Measurements from ENCODE around the gene PDE4B.

- no peak for TF ChIP-seq CTCF (optimal IDR thresholded peaks at IDR 0.05 in 1 of 3, IDR thresholded peaks at IDR 0.05 in 1 of 3, conservative IDR thresholded peaks at IDR 0.05 in 1 of 3; ENCODE audit: extremely low read depth in 1 of 3, insufficient read depth in 2 of 3, low read length in 3 of 3)
- TF ChIP-seq EZH2 (IDR thresholded peaks at IDR 0.05; ENCODE audit: low read length): no peak
These were observed 524.0 kb downstream of the PDE4B start for GRCh38 chr1:66316464-66317247.

All from keratinocyte (primary cell).